Thyroid gland (tissue), 4 donors: ENCODE data around the gene ADAMTS2.

Experiments used
- POLR2A ChIP-seq, 2 donors: fragments of 450-650 bp; IDR thresholded peaks; one replicate each; pipeline ENCODE4 v1.6.1; 2017; ENCODE audit warnings: antibody characterized with exemption in 2 of 2, mild to moderate bottlenecking in 2 of 2, moderate library complexity in 1 of 2
- TF ChIP-seq, protein P1 (sequence below), 6 experiments: fragments of 200-600 bp in 3 of 6; fragments of 450-650 bp in 3 of 6; sonication (generic) in 3 of 6; IDR thresholded peaks; one replicate each; pipeline ENCODE4 v1.5.1; 2016 to 2019; ENCODE audit warnings: antibody characterized with exemption in 6 of 6, mild to moderate bottlenecking in 2 of 6, inconsistent platforms in 1 of 6, moderate library complexity in 1 of 6

DNA sequence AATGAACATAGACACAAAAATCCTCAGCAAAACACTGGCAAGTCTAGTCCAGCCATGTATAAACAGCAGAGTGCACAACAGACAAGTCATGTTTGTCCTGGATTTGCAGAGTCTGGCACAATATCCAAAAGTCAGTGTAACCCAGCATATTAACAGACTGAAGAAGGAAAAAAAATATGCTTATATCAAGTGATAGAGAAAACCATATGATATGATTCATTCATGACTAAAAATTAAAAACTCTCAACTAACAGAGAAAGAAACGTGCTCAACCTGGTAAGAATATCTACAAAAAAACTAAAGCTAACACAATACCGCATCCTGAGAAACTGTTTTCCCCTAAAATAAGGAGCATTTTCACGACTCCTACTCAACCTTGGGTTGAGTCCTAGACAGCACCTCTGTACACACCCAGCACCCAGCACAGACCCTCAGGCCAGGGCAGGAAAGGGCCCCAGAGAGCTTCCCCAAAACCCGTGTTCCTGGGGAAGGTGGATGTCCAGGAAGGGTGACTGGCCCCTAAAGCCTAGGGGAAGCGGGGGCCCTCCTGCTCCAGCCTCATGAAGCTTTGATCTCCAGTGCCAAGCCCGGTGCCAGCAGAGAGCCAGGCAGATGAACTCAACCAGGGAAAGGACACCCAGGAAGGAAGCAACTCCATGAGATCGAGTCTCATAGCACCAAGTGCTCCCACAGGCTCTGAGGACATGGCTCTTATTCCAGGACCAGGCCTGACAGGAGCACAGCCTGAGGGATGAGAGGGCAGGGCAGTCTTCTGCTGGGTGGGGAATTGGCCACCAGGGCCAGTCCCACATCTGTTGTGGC, 38.9 kb downstream of the ADAMTS2 start:
- TF ChIP-seq, protein P1, sequence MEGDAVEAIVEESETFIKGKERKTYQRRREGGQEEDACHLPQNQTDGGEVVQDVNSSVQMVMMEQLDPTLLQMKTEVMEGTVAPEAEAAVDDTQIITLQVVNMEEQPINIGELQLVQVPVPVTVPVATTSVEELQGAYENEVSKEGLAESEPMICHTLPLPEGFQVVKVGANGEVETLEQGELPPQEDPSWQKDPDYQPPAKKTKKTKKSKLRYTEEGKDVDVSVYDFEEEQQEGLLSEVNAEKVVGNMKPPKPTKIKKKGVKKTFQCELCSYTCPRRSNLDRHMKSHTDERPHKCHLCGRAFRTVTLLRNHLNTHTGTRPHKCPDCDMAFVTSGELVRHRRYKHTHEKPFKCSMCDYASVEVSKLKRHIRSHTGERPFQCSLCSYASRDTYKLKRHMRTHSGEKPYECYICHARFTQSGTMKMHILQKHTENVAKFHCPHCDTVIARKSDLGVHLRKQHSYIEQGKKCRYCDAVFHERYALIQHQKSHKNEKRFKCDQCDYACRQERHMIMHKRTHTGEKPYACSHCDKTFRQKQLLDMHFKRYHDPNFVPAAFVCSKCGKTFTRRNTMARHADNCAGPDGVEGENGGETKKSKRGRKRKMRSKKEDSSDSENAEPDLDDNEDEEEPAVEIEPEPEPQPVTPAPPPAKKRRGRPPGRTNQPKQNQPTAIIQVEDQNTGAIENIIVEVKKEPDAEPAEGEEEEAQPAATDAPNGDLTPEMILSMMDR (IDR thresholded peaks at IDR 0.05), result no peak
- no peak for TF ChIP-seq POLR2A (IDR thresholded peaks at IDR 0.05)
